Measurements from ENCODE around the gene CLMN.
"Not testable (repeated sequence)": the region's sequence is repeated elsewhere in the genome, so short reads cannot be mapped to it uniquely, and the experiment has no call there.

The CLMN gene

GRCh38 chr14:95183082-95183481 is 136.6 kb downstream of the CLMN start:
- DNase-seq (ENCODE audit: low read depth), result no peak
- H3K4me3 ChIP-seq (ENCODE audit: low read length), result no peak overlapping the region
- TF ChIP-seq CTCF (conservative IDR thresholded peaks at IDR 0.05; ENCODE audit: low read depth, low read length), result no peak

GRCh38 chr14:95182379-95182778 is 137.3 kb downstream of the CLMN start:
- TF ChIP-seq CTCF (conservative IDR thresholded peaks at IDR 0.05; ENCODE audit: low read depth, low read length), result no peak
- no peak for DNase-seq (ENCODE audit: low read depth)
- H3K4me3 ChIP-seq (ENCODE audit: low read length), result no peak overlapping the region

GRCh38 chr14:95180966-95181741 is 138.6 kb downstream of the CLMN start:
- TF ChIP-seq CTCF (conservative IDR thresholded peaks at IDR 0.05; ENCODE audit: low read depth, low read length), result no peak
- no peak overlapping the region for H3K4me3 ChIP-seq (ENCODE audit: low read length)
- no peak for DNase-seq (ENCODE audit: low read depth)

GRCh38 chr14:95175670-95176069 is 144.0 kb downstream of the CLMN start:
- H3K4me3 ChIP-seq (ENCODE audit: low read length); DNase-seq (ENCODE audit: low read depth): not testable (repeated sequence)

- no peak for DNase-seq (ENCODE audit: low read depth)
- H3K4me3 ChIP-seq (ENCODE audit: low read length), result no peak overlapping the region
- peak; percentile 14 for TF ChIP-seq CTCF (conservative IDR thresholded peaks at IDR 0.05; ENCODE audit: low read depth, low read length)
Measured at GRCh38 chr14:95174184-95174792, 145.4 kb downstream of the CLMN start.

GRCh38 chr14:95173518-95173917 is 146.2 kb downstream of the CLMN start:
- H3K4me3 ChIP-seq (ENCODE audit: low read length), result no peak overlapping the region
- no peak for DNase-seq (ENCODE audit: low read depth)

GRCh38 chr14:95167177-95167576 is 152.5 kb downstream of the CLMN start:
- DNase-seq (ENCODE audit: low read depth), result no peak
- H3K4me3 ChIP-seq (ENCODE audit: low read length), result no peak overlapping the region
- TF ChIP-seq CTCF (conservative IDR thresholded peaks at IDR 0.05; ENCODE audit: low read depth, low read length), result no peak

More at GRCh38 chr14:95173518-95173917, 146.2 kb downstream of the CLMN start:
- TF ChIP-seq CTCF (conservative IDR thresholded peaks at IDR 0.05; ENCODE audit: low read depth, low read length), result no peak
